Endometrium (tissue), 2 donors: Measurements from ENCODE around the gene PCDHB11.
"Not testable (repeated sequence)": the region's sequence is repeated elsewhere in the genome, so short reads cannot be mapped to it uniquely, and the experiment has no call there.

Experiments
- FAIRE-seq: peaks from 2 replicates; lab custom pipeline; 2012; peaks lifted over from hg19 to GRCh38; lab: Jason Lieb, UNC
- donor health status: control.
- donor health status: control.

PCDHB11 gene

DNA sequence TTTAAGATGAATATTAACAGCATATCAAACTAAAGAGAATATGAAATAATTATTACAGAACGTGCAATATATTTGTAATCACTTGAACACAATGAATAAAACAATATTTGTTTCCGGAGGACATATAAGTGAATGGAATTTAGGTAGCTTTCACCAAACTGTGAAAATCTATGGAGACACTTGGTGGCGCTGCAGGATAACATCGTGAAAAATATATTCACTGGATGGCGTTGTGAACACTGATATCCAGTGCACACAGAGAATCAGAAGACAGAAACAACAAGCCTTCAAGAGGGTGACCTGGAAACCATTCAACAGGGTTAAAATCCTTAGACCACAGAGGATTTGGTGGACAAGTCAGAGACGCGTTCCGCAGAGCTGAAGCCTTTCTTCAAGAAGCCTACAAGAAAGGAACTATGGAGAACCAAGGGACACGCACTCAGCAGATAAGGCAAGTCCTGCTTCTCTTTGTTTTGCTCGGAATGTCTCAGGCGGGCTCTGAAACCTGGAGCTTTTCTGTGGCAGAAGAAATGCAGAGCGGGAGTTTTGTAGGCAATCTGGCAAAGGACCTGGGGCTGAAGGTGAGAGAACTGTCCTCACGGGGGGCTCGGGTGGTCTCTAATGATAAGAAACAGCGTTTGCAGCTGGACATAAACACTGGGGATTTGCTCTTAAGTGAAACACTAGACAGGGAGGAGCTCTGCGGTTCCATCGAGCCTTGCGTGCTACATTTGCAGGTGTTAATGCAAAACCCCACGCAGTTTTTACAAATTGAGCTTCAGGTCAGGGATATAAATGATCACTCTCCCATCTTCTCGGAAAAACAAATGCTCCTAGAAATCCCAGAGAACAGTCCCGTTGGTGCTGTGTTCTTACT lies at the start of gene PCDHB11:
Gene PCDHB11 (plus strand): TSS at position 269 of the 877 bp plus-strand sequence. CDS start 148 bp downstream, at position 417.
- FAIRE-seq, result no peak

DNA sequence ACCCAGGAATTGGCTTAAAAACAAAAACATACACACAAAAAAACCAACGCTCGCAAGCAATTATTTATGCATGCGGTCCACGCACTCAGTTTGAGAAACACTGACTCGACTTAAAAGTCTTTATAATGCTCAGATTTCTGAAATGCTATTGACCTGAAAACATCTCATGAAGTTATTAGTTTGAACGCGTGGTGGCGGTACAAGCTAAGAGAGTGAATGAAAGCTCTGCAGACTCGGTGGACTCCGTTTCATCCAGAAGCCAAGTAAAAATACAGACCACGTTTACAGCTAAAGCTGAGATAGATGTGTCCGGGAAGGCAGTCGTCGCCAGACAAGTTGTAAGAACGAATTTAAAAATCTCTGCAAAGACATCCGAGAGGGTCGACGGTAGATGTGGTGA lies 49.6 kb upstream of the PCDHB11 start, which contains the start of gene PCDHB6:
Gene PCDHB6 (plus strand): TSS at position 246 of the 400 bp plus-strand sequence. CDS start 201 bp downstream, outside the sequence.
- FAIRE-seq, result no peak

DNA sequence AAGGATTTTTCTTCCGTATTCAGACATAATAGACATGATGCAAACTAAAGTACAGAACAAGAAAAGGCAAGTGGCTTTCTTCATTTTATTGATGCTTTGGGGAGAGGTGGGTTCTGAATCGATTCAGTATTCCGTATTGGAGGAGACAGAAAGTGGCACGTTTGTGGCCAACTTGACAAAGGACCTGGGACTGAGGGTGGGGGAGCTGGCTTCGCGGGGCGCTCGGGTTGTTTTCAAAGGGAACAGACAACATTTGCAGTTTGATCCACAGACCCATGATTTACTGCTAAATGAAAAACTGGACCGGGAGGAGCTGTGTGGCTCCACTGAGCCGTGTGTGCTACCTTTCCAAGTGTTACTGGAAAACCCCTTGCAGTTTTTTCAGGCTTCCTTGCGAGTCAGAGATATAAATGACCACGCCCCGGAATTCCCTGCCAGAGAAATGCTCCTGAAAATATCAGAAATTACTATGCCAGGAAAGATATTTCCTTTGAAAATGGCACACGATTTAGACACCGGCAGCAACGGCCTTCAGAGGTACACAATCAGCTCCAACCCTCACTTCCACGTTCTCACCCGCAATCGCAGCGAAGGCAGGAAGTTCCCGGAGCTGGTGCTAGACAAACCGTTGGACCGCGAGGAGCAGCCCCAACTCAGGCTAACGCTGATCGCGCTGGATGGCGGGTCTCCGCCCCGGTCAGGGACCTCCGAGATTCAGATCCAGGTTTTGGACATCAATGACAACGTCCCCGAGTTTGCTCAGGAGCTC lies 49.0 kb upstream of the PCDHB11 start:
- FAIRE-seq, result no peak

DNA sequence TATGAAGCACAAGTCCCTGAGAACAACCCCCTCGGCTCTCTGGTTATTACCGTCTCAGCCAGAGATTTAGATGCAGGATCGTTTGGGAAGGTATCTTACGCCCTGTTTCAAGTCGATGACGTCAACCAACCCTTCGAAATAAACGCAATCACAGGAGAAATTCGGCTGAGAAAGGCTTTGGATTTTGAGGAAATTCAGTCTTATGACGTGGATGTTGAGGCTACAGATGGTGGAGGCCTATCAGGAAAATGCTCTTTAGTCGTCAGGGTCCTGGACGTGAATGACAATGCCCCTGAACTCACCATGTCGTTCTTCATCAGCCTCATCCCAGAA lies 48.5 kb upstream of the PCDHB11 start:
- no peak for FAIRE-seq

DNA sequence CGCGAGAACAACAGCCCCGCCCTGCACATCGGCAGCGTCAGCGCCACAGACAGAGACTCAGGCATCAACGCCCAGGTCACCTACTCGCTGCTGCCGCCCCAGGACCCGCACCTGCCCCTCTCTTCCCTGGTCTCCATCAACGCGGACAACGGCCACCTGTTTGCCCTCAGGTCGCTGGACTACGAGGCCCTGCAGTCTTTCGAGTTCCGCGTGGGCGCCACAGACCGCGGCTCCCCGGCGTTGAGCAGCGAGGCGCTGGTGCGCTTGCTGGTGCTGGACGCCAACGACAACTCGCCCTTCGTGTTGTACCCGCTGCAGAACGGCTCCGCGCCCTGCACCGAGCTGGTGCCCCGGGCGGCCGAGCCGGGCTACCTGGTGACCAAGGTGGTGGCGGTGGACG lies 47.8 kb upstream of the PCDHB11 start:
- not testable (repeated sequence) for FAIRE-seq

DNA sequence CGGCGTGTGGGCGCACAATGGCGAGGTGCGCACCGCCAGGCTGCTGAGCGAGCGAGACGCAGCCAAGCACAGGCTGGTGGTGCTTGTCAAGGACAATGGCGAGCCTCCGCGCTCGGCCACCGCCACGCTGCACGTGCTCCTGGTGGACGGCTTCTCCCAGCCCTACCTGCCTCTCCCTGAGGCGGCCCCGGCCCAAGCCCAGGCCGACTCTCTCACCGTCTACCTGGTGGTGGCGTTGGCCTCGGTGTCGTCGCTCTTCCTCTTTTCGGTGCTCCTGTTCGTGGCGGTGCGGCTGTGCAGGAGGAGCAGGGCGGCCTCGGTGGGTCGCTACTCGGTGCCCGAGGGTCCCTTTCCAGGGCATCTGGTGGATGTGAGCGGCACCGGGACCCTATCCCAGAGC lies 47.3 kb upstream of the PCDHB11 start:
- not testable (repeated sequence) for FAIRE-seq

DNA sequence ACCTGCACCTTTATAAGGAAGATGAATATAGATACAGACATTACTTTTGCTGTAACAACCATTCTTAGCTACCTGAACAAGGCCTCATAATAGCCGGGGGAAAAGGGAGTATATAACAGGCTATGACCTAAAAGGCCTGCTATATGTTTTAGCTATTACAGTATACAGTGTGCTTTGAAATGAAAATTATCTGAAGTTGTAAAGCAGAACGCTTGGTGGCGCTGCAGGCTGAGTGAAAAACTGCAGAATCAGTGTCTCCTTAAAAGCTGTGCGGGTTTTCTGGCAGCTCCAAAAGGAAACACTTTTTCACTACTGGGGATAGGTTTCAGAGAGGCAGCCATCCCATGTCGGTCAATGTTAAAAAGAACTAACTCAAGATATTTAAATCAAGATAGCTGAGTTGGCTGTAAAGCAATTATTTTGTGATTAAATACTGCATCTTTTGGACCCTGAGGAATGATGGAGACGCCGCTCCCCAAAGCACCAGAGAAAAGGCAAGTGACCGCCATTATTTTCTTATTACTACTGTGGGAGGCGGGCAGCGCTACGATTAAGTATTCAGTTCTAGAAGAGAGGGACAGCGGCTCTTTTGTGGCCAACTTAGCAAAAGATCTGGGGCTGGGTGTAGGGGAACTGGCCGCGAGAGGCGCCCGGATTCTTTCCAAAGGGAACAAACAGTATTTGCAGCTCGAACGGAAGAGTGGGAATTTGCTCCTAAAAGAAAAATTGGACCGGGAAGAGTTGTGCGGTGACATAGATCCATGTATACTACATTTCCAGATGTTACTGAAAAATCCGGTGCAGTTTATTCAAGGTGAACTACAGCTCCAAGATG lies 43.7 kb upstream of the PCDHB11 start:
- no peak for FAIRE-seq

DNA sequence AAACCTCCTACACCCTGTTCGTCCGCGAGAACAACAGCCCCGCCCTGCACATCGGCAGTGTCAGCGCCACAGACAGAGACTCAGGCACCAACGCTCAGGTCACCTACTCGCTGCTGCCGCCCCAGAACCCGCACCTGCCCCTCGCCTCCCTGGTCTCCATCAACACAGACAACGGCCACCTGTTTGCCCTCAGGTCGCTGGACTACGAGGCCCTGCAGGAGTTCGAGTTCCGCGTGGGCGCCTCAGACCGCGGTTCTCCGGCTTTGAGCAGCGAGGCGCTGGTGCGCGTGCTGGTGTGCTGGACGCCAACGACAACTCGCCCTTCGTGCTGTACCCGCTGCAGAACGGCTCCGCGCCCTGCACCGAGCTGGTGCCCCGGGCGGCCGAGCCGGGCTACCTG lies 42.1 kb upstream of the PCDHB11 start:
- not testable (repeated sequence) for FAIRE-seq

DNA sequence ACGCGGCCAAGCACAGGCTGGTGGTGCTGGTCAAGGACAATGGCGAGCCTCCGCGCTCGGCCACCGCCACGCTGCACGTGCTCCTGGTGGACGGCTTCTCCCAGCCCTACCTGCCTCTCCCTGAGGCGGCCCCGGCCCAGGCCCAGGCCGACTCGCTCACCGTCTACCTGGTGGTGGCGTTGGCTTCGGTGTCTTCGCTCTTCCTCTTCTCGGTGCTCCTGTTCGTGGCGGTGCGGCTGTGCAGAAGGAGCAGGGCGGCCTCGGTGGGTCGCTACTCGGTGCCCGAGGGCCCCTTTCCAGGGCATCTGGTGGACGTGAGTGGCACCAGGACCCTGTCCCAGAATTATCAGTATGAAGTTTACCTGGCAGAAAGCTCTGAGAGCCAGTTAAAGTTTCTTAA lies 41.5 kb upstream of the PCDHB11 start:
- not testable (repeated sequence) for FAIRE-seq

DNA sequence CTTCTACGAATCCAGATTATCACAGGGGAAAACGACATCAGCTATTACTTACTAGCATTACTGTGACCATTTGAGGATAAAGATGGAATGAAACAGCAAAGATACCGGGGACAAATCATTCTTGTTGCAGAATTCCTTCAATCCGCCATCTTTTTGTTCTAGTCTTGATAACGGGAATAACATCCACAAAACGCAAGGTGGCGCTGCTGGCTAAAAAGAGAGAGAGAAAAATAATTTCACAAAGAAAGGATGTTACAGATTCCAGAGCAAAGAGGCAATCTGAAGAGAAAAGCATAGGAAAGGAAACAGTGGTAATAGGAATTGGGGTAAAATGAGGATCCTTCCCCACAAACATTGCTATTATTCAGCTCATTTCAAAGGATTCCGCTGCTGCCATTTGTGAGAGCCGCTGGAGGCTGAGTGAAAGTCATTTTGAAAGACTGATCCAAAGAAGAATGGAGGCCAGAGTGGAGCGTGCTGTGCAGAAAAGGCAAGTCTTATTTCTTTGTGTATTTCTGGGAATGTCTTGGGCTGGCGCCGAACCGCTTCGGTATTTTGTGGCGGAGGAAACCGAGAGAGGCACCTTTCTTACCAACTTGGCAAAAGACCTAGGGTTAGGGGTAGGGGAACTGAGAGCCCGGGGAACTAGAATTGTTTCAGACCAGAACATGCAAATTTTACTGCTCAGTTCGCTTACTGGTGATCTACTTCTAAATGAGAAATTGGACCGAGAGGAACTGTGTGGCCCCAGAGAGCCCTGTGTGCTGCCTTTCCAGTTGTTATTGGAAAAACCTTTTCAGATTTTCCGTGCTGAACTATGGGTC lies 26.8 kb upstream of the PCDHB11 start, which contains the start of gene PCDHB7:
Gene PCDHB7 (plus strand): TSS at position 264 of the 824 bp plus-strand sequence. CDS start 192 bp downstream, at position 456.
- FAIRE-seq, result no peak

DNA sequence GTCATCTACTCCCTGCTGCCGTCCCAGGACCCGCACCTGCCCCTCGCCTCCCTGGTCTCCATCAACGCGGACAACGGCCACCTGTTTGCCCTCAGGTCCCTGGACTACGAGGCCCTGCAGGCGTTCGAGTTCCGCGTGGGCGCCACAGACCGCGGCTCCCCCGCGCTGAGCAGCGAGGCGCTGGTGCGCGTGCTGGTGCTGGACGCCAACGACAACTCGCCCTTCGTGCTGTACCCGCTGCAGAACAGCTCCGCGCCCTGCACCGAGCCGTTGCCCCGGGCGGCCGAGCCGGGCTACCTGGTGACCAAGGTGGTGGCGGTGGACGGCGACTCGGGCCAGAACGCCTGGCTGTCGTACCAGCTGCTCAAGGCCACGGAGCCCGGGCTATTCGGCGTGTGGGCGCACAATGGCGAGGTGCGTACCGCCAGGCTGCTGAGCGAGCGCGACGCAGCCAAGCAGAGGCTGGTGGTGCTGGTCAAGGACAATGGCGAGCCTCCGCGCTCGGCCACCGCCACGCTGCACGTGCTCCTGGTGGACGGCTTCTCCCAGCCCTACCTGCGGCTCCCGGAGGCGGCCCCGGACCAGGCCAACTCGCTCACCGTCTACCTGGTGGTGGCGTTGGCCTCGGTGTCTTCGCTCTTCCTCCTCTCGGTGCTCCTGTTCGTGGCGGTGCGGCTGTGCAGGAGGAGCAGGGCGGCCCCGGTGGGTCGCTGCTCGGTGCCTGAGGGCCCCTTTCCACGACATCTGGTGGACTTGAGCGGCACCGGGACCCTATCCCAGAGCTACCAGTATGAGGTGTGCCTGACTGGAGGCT lies 24.9 kb upstream of the PCDHB11 start:
- FAIRE-seq, result not testable (repeated sequence)

DNA sequence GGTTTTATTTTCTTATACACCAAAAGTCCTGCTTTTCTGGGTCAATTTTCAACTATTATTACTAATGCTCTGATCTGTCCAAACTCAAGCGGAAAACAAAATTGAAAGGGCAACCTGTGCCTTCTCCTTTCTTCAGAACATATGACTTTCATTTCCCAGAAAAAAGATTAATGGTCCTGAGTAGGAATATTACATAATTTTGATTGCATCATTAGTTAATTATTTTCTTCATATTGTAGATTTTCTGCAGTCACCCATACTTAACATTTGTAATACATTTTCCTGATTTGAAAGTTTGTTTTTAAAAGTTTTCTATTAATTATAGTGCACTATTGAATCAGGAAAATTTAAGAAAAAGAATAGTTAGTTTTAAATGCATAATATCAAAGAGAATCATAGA lies 23.5 kb upstream of the PCDHB11 start:
- peak; percentile 86 for FAIRE-seq

DNA sequence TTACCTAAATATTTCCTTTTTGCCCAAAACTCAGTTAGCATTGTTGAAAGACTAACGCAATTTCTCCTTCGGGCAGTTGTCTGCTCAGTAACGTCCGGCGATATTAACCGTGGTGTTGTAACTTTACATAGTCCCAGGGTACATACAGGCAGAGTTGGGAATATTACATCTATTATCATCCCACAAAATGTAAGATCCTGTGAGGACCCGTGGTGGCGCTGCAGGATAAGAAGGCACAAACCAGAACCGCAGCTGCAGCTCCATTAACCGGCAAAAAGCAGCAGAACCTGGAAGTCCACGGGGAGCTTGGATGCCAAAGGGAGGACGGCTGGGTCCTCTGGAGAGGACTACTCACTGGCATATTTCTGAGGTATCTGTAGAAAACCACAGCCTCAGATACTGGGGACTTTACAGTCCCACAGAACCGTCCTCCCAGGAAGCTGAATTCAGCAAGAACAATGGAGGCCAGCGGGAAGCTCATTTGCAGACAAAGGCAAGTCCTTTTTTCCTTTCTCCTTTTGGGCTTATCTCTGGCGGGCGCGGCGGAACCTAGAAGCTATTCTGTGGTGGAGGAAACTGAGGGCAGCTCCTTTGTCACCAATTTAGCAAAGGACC lies 21.7 kb upstream of the PCDHB11 start, which contains the start of gene PCDHB8:
Gene PCDHB8 (plus strand): TSS at position 214 of the 615 bp plus-strand sequence. CDS start 245 bp downstream, at position 459.
- not testable (repeated sequence) for FAIRE-seq

DNA sequence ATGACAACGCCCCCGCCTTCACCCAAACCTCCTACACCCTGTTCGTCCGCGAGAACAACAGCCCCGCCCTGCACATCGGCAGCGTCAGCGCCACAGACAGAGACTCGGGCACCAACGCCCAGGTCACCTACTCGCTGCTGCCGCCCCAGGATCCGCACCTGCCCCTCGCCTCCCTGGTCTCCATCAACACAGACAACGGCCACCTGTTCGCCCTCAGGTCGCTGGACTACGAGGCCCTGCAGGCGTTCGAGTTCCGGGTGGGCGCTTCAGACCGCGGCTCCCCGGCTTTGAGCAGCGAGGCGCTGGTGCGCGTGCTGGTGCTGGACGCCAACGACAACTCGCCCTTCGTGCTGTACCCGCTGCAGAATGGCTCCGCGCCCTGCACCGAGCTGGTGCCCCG lies 20.1 kb upstream of the PCDHB11 start:
- FAIRE-seq, result not testable (repeated sequence)

DNA sequence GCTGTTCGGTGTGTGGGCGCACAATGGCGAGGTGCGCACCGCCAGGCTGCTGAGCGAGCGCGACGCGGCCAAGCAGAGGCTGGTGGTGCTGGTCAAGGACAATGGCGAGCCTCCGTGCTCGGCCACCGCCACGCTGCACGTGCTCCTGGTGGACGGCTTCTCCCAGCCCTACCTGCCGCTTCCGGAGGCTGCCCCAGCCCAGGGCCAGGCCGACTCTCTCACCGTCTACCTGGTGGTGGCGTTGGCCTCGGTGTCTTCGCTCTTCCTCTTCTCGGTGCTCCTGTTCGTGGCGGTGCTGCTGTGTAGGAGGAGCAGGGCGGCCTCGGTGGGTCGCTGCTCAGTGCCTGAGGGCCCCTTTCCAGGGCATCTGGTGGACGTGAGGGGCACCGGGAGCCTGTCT lies 19.6 kb upstream of the PCDHB11 start:
- not testable (repeated sequence) for FAIRE-seq

DNA sequence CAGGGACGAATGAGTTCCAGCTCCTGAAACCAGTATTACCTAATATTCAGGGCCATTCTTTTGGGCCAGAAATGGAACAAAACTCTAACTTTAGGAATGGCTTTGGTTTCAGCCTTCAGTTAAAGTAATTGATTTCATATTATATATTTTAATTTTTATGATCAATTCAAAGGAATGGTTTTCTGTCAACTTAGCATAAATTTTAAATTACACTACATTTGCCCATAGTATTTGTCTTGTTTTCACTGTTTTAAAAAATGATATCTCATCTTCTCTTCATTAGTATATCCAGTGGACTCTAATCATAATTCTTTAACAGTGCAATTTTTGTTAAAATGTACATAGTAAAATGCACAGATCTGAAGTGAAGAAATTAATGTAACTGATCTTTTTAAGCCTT lies 19.1 kb upstream of the PCDHB11 start:
- FAIRE-seq, result no peak

DNA sequence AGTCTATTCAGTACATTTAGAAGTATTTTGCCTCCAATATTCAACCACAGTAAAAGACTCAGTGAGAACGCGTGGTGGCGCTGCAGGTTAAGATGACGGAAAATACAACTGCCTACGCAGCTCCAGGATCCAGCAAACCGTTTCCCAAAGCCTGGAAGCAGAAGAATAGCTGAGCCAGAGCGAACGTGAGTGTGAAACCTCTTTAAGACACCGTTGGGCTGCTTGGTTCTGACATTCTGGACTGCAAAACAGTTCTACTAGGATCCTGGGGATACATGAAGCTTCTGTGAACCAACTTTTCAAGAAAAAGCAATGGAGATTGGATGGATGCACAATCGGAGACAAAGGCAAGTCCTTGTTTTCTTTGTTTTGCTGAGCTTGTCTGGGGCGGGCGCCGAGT lies 17.2 kb upstream of the PCDHB11 start, which contains the start of gene PCDHB16:
Gene PCDHB16 (plus strand): TSS at position 140 of the 400 bp plus-strand sequence. CDS start 173 bp downstream, at position 313.
- FAIRE-seq, result no peak

DNA sequence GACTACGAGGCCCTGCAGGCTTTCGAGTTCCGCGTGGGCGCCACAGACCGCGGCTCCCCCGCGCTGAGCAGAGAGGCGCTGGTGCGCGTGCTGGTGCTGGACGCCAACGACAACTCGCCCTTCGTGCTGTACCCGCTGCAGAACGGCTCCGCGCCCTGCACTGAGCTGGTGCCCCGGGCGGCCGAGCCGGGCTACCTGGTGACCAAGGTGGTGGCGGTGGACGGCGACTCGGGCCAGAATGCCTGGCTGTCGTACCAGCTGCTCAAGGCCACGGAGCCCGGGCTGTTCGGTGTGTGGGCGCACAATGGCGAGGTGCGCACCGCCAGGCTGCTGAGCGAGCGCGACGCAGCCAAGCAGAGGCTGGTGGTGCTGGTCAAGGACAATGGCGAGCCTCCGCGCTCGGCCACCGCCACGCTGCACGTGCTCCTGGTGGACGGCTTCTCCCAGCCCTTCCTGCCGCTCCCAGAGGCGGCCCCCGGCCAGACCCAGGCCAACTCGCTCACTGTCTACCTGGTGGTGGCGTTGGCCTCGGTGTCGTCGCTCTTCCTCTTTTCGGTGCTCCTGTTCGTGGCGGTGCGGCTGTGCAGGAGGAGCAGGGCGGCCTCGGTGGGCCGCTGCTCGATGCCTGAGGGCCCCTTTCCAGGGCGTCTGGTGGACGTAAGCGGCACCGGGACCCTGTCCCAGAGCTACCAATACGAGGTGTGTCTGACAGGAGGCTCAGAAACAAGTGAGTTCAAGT lies 15.1 kb upstream of the PCDHB11 start:
- FAIRE-seq, result not testable (repeated sequence)
